GM12892 (cell line): Measurements from ENCODE around the gene COL1A1.
A peak's percentile ranks its signal among the peaks of the same experiment; 100 is the strongest.

Source experiments
- DNase-seq: peaks from one replicate; pipeline ENCODE4 v3.0.0; 2011; ENCODE audit not compliant: insufficient read length
- FAIRE-seq: peaks from 2 replicates; lab custom pipeline; 2011; peaks lifted over from hg19 to GRCh38; lab: Jason Lieb, UNC
- POLR2A ChIP-seq: IDR thresholded peaks from 2 replicates; pipeline ENCODE4 v1.6.1; 2011; ENCODE audit warnings: low read depth, low read length, control low read depth
- POLR2AphosphoS5 ChIP-seq: IDR thresholded peaks from 2 replicates; pipeline ENCODE4 v1.6.1; 2011; ENCODE audit warnings: low read depth, low read length, control low read depth
- TAF1 ChIP-seq: IDR thresholded peaks from 2 replicates; pipeline ENCODE4 v1.6.1; 2011; ENCODE audit warnings: low read depth, mild to moderate bottlenecking, control low read depth, low read length, borderline replicate concordance

The COL1A1 gene

GRCh38 chr17:50211249-50212120 is 10.1 kb upstream of the COL1A1 start:
- DNase-seq = no peak

DNA sequence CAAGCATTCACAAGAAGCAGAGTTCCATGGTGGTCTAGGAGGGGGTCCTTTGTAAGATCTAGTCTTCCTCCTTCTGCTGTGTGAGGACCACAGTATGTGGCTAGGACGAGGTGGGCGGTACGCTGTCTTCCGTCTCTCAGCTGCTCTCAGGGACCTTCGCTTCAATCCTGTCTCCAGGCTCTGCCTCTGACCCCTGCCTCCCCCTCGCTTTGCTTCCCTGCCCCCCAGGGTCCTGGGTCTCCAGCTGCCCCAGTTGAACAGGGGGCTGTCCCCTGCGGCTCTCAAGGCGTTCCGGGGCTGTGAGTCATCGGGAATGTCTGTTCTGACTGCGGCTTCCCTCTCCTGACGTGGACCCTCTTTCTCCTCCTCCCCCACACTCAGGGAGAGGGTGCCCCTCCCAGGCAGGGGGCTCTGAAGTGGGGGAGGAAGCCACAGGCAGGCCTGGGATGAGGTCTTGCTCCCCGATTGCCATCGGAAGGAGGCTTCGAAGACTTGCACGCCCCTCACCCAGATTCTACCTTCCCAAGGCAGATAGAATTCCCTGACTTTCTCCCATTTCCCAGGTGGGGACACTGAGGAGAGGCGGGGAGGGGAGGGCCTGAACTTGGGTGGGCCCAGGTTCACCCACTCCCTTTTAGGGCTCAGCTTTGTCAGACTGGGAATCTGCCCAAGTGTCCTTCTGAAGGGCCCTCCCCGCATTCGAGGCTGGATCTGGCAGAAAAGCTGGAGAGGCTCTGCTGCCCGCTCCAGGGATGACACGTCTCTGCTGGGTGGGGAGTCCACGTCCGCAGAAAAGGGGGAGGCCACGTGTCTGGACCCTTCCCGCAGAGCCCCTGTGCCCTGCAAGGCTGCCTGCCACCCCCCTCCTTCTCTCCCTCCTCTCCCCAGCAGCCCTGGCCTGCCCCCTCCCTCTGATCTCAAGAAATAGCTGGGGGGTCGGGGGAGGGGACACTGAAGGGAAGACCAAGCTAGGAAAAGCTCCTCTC is 9.1 kb upstream of the COL1A1 start:
- no peak for DNase-seq

More at GRCh38 chr17:50211249-50212120, 10.1 kb upstream of the COL1A1 start:
- TF ChIP-seq POLR2AphosphoS5 (no peak), TAF1 (no peak)
- FAIRE-seq = no peak

GRCh38 chr17:50209472-50210239 is 8.2 kb upstream of the COL1A1 start:
- DNase-seq (no peak), FAIRE-seq (no peak)
- TF ChIP-seq TAF1 (no peak), POLR2AphosphoS5 (no peak)

More for the DNA sequence above, 9.1 kb upstream of the COL1A1 start:
- no peak for FAIRE-seq
- TF ChIP-seq TAF1 = no peak
- TF ChIP-seq POLR2AphosphoS5 = no peak
- TF ChIP-seq POLR2A = no peak

DNA sequence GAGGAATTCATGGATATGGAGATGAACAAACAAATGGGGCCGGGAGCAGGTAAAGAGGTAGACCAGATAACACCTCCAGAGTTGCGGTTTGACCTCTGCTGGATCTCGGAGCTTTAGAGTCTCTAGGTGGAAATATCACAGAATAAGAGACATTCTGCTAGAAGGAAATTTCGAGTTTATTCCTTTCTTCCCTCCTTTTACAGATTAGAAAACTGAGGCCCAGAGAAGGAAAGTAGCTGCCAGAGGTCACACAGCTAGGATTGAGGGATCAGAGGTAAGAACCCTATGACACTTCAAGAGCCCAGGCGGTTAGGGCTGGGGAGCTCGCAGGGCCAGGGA is 7.7 kb upstream of the COL1A1 start:
- TF ChIP-seq TAF1 (no peak), POLR2A (no peak), POLR2AphosphoS5 (no peak)
- DNase-seq = no peak
- no peak for FAIRE-seq

GRCh38 chr17:50208611-50209061 is 7.2 kb upstream of the COL1A1 start:
- FAIRE-seq (no peak), DNase-seq (no peak)

GRCh38 chr17:50207792-50208567 is 6.5 kb upstream of the COL1A1 start:
- no peak for TF ChIP-seq POLR2A
- TF ChIP-seq POLR2AphosphoS5 = no peak
- no peak for TF ChIP-seq TAF1
- peak; percentile 13 for DNase-seq
- no peak for FAIRE-seq

More at GRCh38 chr17:50208611-50209061, 7.2 kb upstream of the COL1A1 start:
- no peak for TF ChIP-seq POLR2A
- TF ChIP-seq POLR2AphosphoS5 = no peak
- no peak for TF ChIP-seq TAF1

DNA sequence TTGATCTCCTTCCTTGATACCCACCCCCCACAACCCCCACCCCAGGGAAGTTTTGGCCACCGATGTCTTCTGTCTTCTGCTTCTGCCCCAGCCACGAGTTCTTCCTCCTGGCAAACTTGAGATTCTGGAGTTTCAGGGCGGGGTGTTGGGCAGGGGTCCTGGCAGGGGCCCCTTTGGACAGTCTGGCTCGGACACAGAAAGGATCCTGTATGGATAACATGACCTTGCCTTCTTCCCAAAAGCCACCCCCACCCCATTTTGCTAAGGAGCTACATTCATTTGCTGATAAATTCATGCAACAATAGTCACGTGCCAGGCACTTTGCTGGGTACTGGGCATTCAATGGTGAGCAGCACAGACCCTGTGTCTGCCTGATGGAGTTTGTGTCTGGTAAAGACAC is 5.9 kb upstream of the COL1A1 start:
- FAIRE-seq = no peak
- peak; percentile 1 for DNase-seq
- no peak for TF ChIP-seq POLR2AphosphoS5

- FAIRE-seq (no peak), DNase-seq (peak; percentile 23)
- no peak for TF ChIP-seq POLR2AphosphoS5
- TF ChIP-seq POLR2A = no peak
- no peak for TF ChIP-seq TAF1
These were observed 5.3 kb upstream of the COL1A1 start for GRCh38 chr17:50206604-50207293.

- DNase-seq = peak; percentile 7
- no peak for FAIRE-seq
- TF ChIP-seq POLR2A = no peak
- no peak for TF ChIP-seq POLR2AphosphoS5
- TF ChIP-seq TAF1 = no peak
These were observed 4.6 kb upstream of the COL1A1 start for GRCh38 chr17:50205963-50206505.

GRCh38 chr17:50205111-50205962 is 3.9 kb upstream of the COL1A1 start:
- no peak for TF ChIP-seq TAF1
- no peak for TF ChIP-seq POLR2AphosphoS5
- TF ChIP-seq POLR2A = no peak
- peak; percentile 2 for DNase-seq
- FAIRE-seq = no peak
